ENCODE measurements around the gene MVB12B. TPM values are rescaled to one million over a fixed set of nuclear protein-coding genes. Genes with fewer than 3 reads are reported as not detected.
A peak's percentile ranks its signal among the peaks of the same experiment; 100 is the strongest.
"Not testable (repeated sequence)": the region's sequence is repeated elsewhere in the genome, so short reads cannot be mapped to it uniquely, and the experiment has no call there.

The MVB12B gene
- total and polyA plus RNA-seq, 2 of the 4 experiments (the other 2 are of a cell fraction), result 2.0 to 4.0 TPM

- H2BK15ac ChIP-seq (ENCODE audit: low read depth, low read length); H3K9me1 ChIP-seq (ENCODE audit: insufficient read depth, low read length); DNase-seq; H2BK20ac ChIP-seq (ENCODE audit: low read depth, low read length); H3K4me3 ChIP-seq (ENCODE audit: insufficient read depth, low read depth, low read length); H3K4me1 ChIP-seq (ENCODE audit: control insufficient read depth, insufficient read depth, low read length); H2BK120ac ChIP-seq (ENCODE audit: low read depth, low read length); H3K18ac ChIP-seq (ENCODE audit: low read depth, low read length); H4K91ac ChIP-seq (ENCODE audit: insufficient read depth, low read depth, low read length); dilution Hi-C loops (cut with HindIII; ENCODE audit: low sequenced_read_pairs, unreplicated experiment); H3K4me2 ChIP-seq (ENCODE audit: low read depth, low read length); ATAC-seq (ENCODE audit: low read depth); H3K9me3 ChIP-seq (ENCODE audit: control insufficient read depth, insufficient read depth, low read length); H4K5ac ChIP-seq (ENCODE audit: low read depth, low read length); H2AFZ ChIP-seq (replicated peaks; ENCODE audit: low read length, poor library complexity); H2AK5ac ChIP-seq (ENCODE audit: low read depth, low read length); H2BK5ac ChIP-seq (ENCODE audit: low read depth, low read length, poor library complexity, severe bottlenecking); H3K56ac ChIP-seq (ENCODE audit: extremely low read depth, insufficient read depth, low read length); intact Hi-C loops (cut with micrococcal nuclease); POLR2A ChIA-PET (ENCODE audit: unreplicated experiment); H3K23ac ChIP-seq (ENCODE audit: low read depth, low read length); H3K36me3 ChIP-seq (ENCODE audit: control insufficient read depth, insufficient read depth, low read length); H3K4ac ChIP-seq (ENCODE audit: low read depth, low read length); H4K20me1 ChIP-seq (ENCODE audit: insufficient read depth, low read length); H2AK9ac ChIP-seq (replicated peaks; ENCODE audit: low read depth, low read length, poor library complexity); H3K9ac ChIP-seq (ENCODE audit: low read depth, low read length); H4K8ac ChIP-seq (ENCODE audit: low read depth in 2 of 2, low read length in 2 of 2); BruUV-seq (replicated peaks); H3K79me1 ChIP-seq (ENCODE audit: low read depth in 1 of 2, low read length in 2 of 2); H3K14ac ChIP-seq (replicated peaks; ENCODE audit: low read depth, low read length); H3K27ac ChIP-seq (ENCODE audit: insufficient read depth, low read length): not testable (repeated sequence)
- TF ChIP-seq, protein P1, sequence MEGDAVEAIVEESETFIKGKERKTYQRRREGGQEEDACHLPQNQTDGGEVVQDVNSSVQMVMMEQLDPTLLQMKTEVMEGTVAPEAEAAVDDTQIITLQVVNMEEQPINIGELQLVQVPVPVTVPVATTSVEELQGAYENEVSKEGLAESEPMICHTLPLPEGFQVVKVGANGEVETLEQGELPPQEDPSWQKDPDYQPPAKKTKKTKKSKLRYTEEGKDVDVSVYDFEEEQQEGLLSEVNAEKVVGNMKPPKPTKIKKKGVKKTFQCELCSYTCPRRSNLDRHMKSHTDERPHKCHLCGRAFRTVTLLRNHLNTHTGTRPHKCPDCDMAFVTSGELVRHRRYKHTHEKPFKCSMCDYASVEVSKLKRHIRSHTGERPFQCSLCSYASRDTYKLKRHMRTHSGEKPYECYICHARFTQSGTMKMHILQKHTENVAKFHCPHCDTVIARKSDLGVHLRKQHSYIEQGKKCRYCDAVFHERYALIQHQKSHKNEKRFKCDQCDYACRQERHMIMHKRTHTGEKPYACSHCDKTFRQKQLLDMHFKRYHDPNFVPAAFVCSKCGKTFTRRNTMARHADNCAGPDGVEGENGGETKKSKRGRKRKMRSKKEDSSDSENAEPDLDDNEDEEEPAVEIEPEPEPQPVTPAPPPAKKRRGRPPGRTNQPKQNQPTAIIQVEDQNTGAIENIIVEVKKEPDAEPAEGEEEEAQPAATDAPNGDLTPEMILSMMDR (conservative IDR thresholded peaks at IDR 0.05; ENCODE audit: low read depth, low read length), result 0 out of 2 replicates have a peak, but pooled peaks have one; percentile 6
- CTCF ChIA-PET, result interaction anchor here (0.7 kb wide), 1 partner anchor 12 kb away, joined by 4 read pairs; no protein-coding TSS in a partner anchor
- in situ Hi-C loops (cut with MboI; ENCODE audit: low sequenced_read_pairs), result loop anchor here (5.0 kb wide), 1 partner anchor 53 kb away; no protein-coding TSS in a partner anchor
- peaks cover 27% of the 10 kb centered on the region for H3K27me3 ChIP-seq (ENCODE audit: control insufficient read depth, insufficient read depth, low read length)
- 85% methylated on average over 4 of the region's 13 CpGs; no CpG with 5 or more reads in 1 of the 2 experiments for WGBS, 2 experiments (ENCODE audit: extremely low coverage in 2 of 2, insufficient read length in 1 of 2)
Measured at GRCh38 chr9:126555421-126555820, 228.8 kb downstream of the MVB12B start.

Small RNA genes lying within 50 kb of the gene (microRNA-seq; reads per million reads assigned to microRNA genes)
- not detected for gene RF00108 (ENCODE audit: insufficient read depth, insufficient read length)

Small RNA genes lying within 50 kb of the gene (small RNA-seq; reads per million reads assigned to genes)
- gene RF00108, result 0 to 0.04 (median 0) reads per million in 5 experiments
